WERI-Rb-1 (cell line): Measurements from ENCODE around the gene ANKRD12.
"Not testable (repeated sequence)": the region's sequence is repeated elsewhere in the genome, so short reads cannot be mapped to it uniquely, and the experiment has no call there.

ENCODE experiments used
- DNase-seq: peaks from one replicate; pipeline ENCODE4 v3.0.0-alpha.2; 2020
- H3K27ac ChIP-seq: fragments of 250-450 bp; sonication (Bioruptor Pico); 2 replicates; pipeline ENCODE4 v1.5.1; 2020; ENCODE audit warnings: mild to moderate bottlenecking, moderate library complexity
- H3K27me3 ChIP-seq: fragments of 250-450 bp; sonication (Bioruptor Pico); 2 replicates; pipeline ENCODE4 v1.5.1; 2021; ENCODE audit warnings: mild to moderate bottlenecking, low read depth, moderate library complexity; ENCODE audit not compliant: insufficient read depth, severe bottlenecking
- H3K36me3 ChIP-seq: fragments of 250-450 bp; sonication (Bioruptor Pico); 2 replicates; pipeline ENCODE4 v1.5.1; 2020; ENCODE audit warnings: mild to moderate bottlenecking, moderate library complexity
- H3K4me3 ChIP-seq: 2 replicates; pipeline ENCODE4 v1.5.1; 2011; ENCODE audit warnings: low read depth, mild to moderate bottlenecking, control low read depth, low read length
- H3K9me3 ChIP-seq: fragments of 250-450 bp; sonication (Bioruptor Pico); 2 replicates; pipeline ENCODE4 v1.5.1; 2021; ENCODE audit warnings: mild to moderate bottlenecking, moderate library complexity; ENCODE audit not compliant: severe bottlenecking
- CTCF ChIP-seq: IDR thresholded peaks from 2 replicates; pipeline ENCODE4 v1.5.1; 2011; ENCODE audit warnings: low read depth, mild to moderate bottlenecking, control low read depth, inconsistent platforms, low read length

The ANKRD12 gene

DNA sequence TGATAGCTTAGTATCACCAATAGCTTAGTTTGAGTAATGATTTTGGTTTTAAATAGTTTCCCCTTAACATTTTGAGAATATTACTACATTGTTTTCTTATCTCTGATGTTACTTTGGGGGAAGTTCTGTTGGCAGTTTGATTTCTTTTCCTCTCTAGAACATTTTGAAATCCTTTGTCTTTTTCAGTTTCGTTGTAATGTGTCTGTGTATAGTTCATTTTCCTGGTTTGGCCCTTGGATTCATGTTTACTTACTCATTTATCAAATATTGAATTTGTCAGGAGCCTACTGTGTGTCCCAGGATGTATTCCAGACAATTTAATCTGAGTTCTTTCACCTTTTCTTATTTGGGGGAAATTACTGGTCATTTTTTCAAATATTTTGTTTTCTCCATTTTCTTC is 16.7 kb downstream of the ANKRD12 start:
- no peak for DNase-seq
- H3K9me3 ChIP-seq, result no peaks in the 10 kb centered on the region
- H3K27me3 ChIP-seq, result no peaks in the 10 kb centered on the region
- H3K36me3 ChIP-seq, result peaks cover 5% of the 10 kb centered on the region; the same call in 1 of the 2 replicates
- no peak overlapping the region for H3K27ac ChIP-seq
- H3K4me3 ChIP-seq, result no peak overlapping the region
- no peak for TF ChIP-seq CTCF

DNA sequence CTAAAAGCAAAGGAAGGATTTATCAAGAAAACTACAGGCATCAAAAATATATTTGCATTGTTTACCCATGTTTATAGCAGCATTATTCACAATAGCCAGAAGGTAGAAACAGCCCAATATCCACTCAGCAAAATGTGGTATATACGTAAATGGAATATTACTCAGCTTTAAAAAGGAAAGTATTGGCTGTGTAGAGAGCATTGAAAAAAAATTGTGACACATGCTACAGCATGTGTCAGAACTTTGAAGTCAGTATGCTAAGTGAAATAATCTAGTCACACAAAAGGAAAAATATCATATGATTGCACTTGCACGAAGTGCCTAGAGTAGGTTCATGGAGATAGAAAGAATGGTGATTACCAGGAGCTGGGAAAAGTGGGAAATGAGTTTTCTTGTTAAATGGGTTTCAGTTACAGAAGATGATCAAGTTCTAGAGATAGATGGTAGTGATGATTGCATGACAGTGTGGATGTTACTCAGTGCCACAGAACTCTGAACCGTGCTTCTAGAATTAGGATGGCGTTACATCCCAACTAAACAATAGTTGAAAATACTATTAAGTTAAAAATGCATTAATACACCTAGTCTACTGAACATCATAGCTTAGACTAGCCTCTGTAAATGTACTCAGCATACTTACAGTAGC is 20.1 kb downstream of the ANKRD12 start:
- TF ChIP-seq CTCF, result no peak
- Histone ChIP-seq H3K36me3 (peaks cover 5% of the 10 kb centered on the region; the same call in 1 of the 2 replicates), H3K9me3 (no peaks in the 10 kb centered on the region), H3K27ac (no peak overlapping the region), H3K4me3 (no peak overlapping the region), H3K27me3 (no peaks in the 10 kb centered on the region)
- no peak for DNase-seq

DNA sequence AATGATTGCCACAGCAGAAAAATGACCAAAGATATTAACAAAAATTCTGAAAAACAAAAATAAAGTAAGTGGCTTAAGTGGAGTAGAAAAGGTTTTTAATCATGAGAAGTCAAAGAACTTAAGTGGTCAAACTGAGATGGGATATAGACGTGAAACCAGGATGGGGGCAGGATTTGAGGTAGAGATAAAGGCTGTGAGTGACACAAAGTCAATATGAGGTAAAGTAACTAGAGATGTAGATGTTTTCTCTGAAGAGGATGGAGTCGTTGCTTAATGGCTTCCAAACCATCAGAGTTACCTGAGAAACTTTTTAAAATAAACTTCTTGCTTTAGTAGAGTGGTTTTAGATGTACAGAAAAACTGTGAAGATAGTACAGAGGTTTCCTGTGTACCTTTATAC is 21.2 kb downstream of the ANKRD12 start:
- Histone ChIP-seq H3K36me3 (peaks cover 8% of the 10 kb centered on the region; the same call in 1 of the 2 replicates), H3K27me3 (no peaks in the 10 kb centered on the region), H3K9me3 (no peaks in the 10 kb centered on the region), H3K4me3 (no peak overlapping the region), H3K27ac (no peak overlapping the region)
- no peak for TF ChIP-seq CTCF
- DNase-seq, result no peak

- Histone ChIP-seq H3K27me3 (no peaks in the 10 kb centered on the region), H3K36me3 (peaks cover 8% of the 10 kb centered on the region), H3K9me3 (no peaks in the 10 kb centered on the region), H3K4me3 (no peak overlapping the region), H3K27ac (no peak overlapping the region)
- peak; percentile 22 for DNase-seq
- TF ChIP-seq CTCF, result no peak
These were observed 23.4 kb downstream of the ANKRD12 start for GRCh38 chr18:9160014-9160413.

DNA sequence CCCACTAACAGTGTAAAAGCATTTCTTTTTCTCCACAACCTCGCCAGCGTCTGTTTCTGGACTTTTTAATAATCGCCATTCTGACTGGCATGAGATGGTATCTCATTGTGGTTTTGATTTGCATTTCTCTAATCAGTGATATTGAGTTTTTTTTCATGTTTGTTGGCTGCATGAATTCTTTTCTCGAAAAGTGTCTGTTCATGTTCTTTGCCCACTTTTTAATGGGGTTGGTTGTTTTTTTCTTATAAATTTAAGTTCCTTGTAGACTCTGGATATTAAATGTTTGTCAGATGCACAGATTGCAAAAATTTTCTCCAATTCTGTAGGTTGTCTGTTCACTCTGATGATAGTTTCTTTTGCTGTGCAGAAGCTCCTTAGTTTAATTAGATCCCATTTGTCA is 26.1 kb downstream of the ANKRD12 start:
- H3K4me3 ChIP-seq, H3K27ac ChIP-seq, H3K36me3 ChIP-seq, DNase-seq, H3K9me3 ChIP-seq, H3K27me3 ChIP-seq: not testable (repeated sequence)

DNA sequence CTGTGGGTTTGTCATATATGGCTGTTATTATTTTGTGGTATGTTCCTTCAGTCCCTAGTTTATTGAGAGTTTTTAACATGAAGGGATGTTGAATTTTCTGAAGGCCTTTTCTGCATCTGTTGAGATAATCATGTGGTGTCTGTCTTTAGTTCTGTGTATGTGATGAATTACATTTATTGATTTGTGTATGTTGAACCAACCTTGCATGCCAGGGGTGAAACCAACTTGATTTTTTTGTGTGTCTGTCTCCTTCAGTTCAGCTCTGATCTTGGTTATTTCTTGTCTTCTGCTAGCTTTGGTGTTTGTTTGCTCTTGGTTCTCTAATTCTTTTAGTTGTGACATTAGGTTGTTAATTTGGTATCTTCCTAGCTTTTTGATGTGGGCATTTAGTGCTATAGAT is 27.6 kb downstream of the ANKRD12 start:
- DNase-seq, H3K27me3 ChIP-seq, H3K4me3 ChIP-seq, H3K27ac ChIP-seq, H3K36me3 ChIP-seq, H3K9me3 ChIP-seq: not testable (repeated sequence)

- H3K36me3 ChIP-seq, H3K27ac ChIP-seq, DNase-seq, H3K27me3 ChIP-seq, H3K9me3 ChIP-seq, H3K4me3 ChIP-seq: not testable (repeated sequence)
These were observed 29.3 kb downstream of the ANKRD12 start for GRCh38 chr18:9165883-9166282.

DNA sequence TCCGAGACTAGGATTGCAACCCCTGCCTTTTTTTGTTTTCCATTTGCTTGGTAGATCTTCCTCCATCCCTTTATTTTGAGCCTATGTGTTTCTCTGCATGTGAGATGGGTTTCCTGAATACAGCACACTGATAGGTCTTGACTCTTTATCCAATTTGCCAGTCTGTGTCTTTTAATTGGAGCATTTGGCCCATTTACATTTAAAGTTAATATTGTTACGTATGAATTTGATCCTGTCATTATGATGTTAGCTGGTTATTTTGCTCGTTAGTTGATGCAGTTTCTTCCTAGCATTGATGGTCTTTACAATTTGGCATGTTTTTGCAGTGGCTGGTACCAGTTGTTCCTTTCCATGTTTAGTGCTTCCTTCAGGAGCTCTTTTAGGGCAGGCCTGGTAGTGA is 32.9 kb downstream of the ANKRD12 start:
- not testable (repeated sequence) for DNase-seq, H3K36me3 ChIP-seq, H3K4me3 ChIP-seq

DNA sequence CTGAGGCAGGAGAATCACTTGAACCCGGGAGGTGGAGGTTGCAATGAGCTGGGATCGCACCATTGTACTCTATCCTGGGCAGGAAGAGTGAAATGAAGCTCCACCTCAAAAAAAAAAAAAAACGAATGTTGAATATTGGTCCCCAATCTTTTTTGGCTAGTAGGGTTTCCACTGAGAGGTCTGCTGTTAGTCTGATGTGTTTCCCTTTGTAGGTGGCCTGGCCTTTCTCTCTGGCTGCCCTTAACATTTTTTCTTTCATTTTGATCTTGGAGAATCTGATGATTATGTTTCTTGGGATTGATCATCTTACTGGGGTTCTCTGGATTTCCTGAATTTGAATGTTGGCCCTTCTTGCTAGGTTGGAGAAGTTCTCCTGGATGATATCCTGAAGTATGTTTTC is 35.3 kb downstream of the ANKRD12 start:
- not testable (repeated sequence) for H3K27me3 ChIP-seq, DNase-seq, H3K4me3 ChIP-seq

More for the DNA sequence above, 32.9 kb downstream of the ANKRD12 start:
- H3K27ac ChIP-seq, H3K27me3 ChIP-seq, H3K9me3 ChIP-seq: not testable (repeated sequence)

More for the DNA sequence above, 35.3 kb downstream of the ANKRD12 start:
- H3K27ac ChIP-seq, H3K9me3 ChIP-seq, H3K36me3 ChIP-seq: not testable (repeated sequence)
